Suppressor macrophage (primary cell): ENCODE data around the gene DISC1.
"Not testable (repeated sequence)": the region's sequence is repeated elsewhere in the genome, so short reads cannot be mapped to it uniquely, and the experiment has no call there.

Source experiments
- DNase-seq, 4 experiments: peaks; one replicate each; pipeline ENCODE4 v3.0.0-alpha.2; 2020 to 2022

Gene DISC1

DNA sequence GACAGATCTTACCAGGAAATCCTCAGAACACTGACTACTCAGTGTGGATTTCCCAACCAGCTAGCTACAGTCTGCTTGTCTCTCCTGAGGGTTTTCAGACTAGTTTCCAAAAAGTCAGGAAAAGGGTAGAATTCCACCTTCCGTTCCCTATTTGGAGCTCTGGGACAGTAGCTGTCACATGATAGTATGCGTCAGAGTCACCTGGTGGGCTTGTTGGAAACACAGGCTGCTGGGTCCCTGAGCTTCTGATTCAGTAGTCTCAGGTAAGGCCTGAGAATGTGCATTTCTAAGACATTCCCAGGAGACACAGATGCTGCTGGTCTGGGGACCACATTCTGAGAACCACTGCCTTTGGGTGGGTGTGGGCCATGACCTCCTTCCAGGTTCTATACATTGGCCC, 272.5 kb downstream of the DISC1 start:
- DNase-seq, result no peak

DNA sequence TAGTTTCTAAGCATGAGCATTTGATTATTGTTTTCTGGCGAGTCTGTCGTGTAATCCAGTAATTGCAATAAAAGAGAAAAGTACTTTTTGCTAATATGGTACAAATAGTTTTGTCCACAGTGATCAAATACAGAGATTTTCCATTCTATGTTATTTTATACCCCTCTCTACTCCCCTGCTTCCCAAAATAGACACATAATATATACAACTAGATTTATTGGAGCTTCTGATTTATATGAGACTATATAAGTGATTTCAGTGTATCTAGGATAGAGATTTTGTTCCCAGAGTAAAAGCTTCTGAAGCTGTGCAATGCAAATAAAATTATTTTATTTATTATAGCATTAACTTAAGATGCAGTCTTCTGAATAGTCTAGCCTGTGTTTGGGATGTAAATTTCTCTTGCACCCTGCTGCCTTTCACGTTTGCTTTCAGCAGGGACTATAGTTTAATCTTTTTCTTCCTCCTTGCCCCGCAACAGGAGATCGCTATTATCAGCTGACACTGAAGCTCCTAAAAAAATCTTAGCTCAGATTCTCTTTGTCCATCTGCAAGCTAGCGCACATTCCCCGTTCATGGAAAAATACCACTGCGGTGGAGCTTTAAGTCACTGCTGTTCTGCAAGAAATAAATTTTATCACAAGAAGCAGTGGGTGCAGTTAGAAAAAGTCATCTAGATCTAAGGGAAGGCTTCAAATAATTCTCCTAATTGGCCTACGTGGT, 273.3 kb downstream of the DISC1 start:
- DNase-seq, result no peak

DNA sequence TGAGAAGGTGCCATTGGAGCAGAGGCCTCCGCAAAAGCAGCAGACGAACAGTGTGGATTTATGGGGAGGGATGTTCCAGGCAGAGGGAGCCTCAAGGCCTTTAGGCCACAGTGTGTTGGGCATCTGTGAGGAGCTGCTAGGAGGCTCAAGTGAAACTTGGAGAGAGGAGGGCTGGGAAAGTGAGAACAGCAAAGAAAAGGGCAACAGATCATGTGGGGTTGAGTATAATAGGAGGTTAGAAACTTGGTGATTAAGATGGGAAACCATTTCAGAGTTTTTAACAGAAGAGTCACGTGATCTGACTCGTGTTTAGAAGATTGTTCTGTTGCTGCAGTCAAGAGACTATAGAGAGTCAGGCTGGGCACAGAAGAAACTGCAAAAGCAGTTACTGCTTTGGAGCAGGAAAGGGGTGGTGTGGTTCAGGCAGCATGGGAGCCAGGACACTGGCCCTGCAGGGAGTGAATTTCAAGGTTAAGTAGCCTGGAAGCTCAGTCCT, 277.0 kb downstream of the DISC1 start:
- no peak for DNase-seq

DNA sequence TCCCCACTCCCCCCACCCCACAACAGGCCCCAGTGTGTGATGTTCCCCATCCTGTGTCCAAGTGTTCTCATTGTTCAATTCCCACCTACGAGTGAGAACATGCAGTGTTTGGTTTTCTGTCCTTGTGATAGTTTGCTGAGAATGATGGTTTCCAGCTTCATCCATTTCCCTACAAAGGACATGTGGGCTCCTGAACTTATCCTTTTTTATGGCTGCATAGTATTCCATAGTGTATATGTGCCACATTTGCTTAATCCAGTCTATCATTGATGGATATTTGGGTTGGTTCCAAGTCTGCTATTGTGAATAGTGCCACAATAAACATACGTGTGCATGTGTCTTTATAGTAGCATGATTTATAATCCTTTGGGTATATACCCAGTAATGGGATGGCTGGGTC, 280.7 kb downstream of the DISC1 start:
- not testable (repeated sequence) for DNase-seq

DNA sequence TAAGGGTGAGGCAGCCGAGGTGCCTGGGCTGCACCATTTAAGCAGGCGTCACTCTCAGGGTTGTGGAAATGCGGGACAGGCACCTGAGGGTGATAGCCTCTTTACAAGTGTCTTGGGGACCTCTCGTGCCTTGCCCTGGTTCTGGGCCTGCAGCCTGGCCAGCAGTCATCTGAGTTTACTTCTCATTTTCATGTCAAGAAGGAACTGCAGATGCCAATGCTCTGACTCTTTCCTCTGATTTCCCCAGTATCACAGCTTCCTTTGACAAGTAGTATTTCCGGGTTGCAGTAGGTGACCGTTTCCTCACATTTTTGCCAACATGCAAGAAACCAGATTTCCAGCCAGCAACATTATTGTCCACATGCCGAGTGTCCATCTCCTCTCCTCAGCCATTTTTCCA, 286.9 kb downstream of the DISC1 start:
- DNase-seq, result peak; percentile 5 to 65 (median 45)

DNA sequence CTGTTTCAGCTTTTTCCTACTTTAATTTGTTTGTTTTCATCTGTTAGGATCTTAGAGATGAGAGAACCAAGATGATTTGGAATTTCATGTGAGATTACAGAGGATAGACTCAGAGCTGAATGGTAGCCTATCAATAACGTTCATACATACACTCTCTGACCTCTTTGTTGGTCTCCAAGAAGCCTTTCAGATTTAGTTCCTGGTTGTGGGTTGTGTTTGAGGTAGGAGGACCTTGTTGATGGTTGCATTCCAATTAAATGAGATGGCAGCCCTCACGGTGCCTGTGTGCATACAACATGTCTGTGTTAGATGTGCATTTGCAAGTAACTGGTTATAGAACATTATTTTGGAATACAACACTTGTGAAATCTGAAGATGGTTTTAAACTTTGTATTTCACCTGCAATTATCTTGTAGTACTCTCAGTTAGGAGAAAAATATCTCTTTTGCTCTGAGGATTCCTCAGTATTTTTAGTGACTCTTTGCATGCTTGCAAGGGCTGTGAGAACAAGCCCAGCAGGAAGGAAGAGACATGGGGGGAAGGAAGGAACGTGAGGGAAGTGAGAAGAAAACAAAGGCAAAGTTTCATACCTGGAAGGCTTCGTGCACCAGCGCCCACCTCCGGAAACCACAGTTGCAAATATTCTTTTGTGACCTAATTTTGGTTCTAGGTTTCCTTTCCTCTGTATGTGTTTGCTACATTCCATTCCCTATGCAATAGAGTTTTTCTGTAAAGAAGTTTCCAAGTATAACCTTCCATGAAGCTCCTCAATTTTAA, 291.8 kb downstream of the DISC1 start:
- DNase-seq, result no peak

DNA sequence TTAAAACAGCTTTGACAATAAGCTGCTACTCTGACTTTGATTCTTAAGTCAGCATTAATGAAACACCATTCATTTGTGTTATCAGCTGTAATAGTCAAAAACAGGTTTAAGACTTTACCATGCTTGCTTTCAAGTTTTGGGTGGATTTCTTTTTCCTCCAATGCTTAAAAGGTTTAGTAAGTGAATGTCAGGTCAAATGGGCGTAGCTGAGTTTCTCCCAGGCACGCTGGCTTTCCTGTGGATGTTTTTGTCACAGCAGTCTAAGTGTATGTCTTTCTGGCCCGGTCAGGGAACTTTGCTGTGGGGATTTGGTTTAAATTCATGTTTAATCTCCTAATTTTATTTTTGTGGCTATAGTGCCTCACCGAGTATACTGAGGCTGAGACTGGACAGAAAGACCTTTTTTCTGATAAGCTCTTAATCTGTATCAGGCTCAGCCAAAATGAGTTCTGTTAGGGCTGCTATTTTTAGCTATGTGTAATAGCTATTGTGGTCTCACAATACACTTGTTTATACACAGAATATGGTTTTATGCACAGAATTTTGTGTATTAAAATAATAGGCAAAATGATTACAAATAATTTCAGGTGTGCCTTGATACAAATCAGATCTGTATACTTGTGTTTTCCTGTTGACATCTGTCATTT, 292.8 kb downstream of the DISC1 start:
- no peak for DNase-seq

DNA sequence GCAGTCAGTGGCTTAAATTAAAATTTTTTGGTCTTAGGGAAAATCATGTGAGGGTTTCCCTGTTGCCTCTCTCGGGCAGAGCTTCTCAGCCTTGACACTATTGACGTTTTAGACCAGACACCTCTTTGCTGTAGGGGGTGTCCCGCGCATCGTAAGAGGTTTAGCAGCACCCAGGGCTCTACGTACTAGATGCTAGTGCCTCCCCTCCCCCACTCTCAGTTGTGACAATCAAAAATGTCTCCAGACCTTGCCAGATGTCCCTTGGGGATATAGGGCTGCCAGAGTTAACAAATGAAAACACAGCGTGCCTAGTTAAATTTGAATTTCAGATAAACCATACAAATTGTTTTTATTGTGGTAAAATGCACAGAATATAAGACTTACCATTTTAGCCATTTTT, 293.3 kb downstream of the DISC1 start:
- no peak for DNase-seq

DNA sequence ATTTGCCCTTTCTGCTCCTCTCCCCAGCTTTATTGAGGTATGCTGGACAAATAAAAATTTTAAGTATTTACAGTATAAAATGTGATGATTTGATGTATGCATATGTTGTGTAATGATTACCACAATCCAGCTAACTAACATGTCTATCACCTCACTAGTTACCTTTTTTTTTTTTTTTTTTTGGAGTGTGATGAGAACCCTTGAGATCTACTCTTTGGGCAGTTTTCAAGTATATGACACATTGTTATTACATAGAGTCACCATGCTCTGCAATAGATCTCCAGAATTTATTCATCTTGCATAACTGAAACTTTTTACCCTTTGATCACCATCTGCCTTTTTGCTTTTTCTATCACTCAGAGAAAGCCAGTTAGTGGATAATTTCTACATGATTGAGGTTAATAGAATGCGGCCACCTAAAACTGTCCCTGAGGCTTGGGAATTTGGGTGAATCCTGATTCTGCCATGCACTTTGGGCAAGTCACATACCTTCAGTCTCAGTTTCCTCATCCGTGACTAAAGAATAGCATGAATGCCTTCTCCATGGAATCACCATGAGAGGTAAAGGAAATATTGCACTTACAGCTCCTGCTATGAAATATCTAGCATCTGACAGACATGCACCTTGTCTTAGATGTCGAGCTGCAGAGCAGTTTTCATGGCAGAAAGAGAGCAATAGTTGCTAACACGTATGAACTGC, 295.2 kb downstream of the DISC1 start:
- DNase-seq, result no peak

DNA sequence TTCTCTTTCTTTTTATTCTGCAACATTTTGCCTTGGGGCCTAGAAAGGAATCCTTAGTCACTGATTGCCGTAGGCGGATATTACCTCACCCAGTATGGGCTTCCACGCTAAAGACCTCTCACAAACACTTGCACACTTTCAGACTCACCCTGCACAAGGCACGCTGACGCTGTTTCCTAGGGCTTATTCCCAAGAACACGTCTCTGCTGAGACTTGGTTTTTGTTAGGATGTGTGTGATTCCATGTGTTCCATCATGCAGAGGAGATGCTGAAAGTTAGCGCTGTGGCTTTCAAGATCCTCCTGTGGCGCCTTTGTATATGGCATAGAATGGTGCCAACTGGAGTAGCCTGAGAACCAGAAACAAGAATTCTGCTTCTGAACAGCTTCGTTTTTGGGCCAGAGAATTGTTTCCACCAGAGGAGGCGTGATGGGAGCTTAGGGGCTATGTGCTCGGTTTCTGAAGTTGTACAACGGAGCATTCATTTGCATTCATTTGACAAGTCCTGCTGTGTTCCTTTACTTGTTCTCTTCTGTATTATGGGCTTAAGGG, 297.0 kb downstream of the DISC1 start:
- peak; percentile 22 to 46 (median 42) for DNase-seq

DNA sequence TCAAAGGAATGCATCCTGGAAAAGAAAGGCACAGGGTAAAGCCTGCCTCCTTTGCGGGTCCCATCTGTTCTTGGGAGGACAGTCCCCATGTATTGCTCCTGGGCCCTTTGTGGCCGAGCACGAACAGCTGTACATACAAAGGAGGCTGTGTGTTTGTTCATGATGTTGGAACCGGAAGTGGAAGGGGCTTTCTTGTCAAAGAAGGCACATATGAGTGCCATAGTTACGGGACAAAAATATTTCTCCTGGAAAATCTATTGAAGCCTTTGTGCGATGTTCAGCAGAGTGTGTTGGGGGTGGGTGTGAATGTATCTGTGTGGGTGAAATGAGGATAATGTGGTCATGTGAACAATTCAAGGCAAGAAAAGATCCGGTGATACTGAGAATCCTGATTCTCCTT, 297.6 kb downstream of the DISC1 start:
- no peak for DNase-seq

DNA sequence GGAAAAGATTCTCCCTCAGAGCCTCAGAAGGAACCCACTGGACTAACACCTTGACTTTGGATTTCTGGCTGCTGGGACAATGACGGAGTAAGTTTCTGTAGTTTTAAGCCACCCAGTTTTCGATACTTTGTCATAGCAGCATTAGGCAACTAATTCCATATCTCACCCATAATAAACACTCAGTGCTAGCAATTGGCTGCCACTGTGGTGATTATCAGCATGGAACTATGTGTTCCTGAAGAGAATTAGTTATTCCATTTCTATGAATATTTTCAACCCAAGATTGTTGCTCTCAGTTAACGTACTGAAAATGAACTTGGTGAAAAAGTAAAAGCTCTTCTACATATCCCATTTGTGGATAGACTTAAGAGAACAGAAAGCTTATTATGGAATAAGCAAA, 299.3 kb downstream of the DISC1 start:
- DNase-seq, result no peak

DNA sequence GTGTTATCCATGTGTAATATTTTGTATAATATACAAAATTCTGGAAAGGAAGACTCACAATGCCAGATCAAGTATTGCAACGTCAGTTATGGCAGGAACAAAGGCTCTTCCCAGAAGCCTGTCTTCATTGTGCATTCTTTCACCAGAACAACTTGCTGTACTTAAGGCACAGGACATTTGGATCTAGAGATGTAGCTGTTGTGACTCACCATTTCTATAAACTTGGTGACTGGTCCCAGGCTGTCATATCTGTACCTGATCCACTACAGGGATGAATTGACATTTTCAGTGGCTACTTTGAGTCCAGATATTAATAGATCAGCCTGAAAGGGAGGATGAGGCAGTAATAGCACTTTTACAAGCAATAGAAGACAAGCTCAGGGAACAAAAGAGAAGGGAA, 299.8 kb downstream of the DISC1 start:
- DNase-seq, result no peak

DNA sequence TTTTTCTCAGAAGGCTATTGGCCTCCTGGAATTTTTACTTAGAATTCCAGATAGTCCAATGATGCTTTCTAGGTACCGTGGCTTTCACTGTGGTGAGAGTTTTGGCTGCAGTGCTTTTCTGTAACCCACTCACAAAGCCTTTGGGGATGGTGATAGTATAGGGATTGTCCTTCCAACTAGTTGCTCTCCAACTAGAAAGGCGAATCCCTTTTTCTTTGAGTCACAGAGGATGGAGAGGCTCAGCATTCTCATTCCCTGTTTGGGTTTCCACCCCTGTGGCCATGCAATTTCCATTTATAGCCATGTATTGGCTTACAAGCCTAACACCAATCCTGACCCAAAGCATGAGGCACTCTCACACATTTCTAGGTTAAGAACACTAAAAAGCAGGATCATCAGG, 300.3 kb downstream of the DISC1 start:
- DNase-seq, result no peak

DNA sequence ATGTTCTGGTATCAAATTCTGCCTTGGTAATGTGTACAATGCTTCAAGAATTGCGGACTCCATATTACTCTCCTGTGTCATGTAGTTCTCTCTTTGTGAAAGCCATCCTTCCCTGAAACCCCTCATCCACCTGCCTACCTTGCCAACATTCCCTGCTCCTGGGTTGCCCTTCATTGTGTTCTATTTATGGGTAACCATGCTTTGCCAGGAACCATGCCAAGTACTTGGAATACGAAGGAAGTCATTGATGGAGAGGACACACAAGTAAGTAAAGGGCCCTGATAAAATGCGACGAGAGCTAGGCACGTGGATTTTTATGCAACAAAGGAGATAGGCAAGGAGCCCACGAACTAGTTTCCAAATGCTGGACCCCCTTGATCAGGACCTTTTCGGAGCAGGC, 300.8 kb downstream of the DISC1 start:
- DNase-seq, result no peak

DNA sequence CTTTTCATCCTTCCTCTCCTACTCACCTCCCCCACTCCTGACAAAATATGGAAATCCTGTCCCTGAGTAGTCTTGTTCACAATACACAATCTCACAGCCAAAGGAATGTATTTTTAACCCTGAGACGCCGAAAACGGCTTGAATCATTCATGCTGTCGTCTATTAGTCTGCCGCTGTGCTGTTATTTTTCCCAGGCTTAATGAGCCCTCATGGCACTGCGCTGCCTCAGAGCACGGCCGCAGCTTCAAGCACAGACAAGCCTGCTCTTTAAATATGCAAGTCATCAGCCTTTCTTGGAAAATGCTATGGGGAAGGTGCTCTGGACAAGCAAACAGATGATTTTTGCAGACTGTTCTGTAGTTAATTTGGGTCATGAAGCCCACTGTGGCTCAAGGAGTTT, 302.7 kb downstream of the DISC1 start:
- no peak for DNase-seq

DNA sequence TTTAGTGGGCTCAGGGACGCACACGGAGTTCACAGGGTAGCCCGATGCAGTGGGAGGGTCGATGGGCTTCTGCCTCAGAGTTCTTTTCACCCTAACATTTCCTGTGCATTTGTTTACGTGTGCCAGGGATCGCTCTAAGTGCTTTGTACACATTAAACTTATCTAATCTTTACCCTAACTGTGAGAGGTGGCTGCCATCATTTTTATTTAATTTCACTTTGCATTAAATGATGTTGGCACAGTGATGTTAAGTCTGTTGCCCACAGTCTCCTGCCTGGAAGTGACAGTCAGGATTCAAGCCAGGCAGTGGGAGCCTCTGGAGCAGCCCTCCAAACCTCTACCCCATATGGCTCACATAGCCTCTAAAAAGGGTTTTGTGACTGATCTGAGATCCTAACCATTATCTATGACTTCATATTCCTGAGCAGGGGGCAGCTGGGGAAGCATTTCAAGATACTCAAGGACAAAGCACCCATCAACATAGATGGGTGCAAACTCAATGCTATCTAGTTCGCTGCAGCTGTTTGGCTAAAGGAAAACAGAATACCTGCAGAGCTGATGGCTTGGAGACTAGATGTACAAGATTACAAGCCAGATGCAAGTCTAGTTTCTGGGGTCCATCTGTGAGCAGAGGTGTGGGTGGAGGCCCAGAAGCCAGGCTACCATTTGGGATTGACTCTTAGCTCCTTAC, 303.8 kb downstream of the DISC1 start:
- no peak for DNase-seq

DNA sequence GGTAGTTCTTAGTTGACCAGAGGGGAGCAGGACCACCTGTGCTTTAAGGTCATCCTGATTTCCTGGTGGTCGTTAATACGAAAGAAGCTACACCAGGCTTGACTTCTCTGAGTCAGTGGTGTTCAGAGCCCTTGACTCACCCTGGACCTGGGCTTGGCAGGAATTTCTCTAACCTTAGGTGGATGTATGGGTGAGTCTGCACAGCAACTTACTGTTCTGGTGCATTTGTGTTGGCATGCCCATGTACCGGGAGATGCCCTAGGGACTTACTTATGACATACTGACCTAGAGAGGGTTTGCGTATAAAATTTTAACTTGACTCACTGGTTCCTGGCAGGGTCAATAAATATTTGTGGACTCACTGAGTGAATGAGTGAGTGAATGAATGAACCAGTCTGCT, 304.6 kb downstream of the DISC1 start:
- DNase-seq, result no peak

DNA sequence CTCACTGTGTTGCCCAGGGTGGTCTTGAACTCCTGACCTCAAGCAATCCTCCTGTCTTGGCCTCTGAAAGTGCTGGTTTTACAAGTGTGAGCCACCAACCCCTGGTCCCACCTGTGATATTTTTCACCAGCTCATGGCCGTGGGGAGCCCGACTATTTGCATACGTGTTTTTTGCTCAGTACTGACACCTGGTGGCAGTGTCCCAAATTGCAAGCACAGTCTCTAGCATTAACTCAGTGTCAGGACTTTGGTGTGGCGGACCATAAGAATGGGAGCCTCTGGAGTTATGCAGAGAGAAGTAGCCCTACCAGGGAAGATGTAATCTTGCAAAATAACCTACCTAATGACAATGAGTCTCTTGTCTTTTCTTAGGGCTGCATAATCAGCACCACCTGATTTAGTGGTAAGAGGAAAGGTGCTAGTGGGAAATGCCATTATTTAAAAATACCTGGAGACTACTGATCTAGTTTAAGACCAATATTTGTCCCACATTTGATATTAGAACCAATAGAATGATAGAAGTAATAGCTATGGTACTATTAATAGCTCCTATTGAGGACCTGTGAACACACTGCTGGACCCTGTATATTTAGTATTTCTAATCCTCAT, 305.4 kb downstream of the DISC1 start:
- DNase-seq, result peak; percentile 40 to 57 (median 48)

DNA sequence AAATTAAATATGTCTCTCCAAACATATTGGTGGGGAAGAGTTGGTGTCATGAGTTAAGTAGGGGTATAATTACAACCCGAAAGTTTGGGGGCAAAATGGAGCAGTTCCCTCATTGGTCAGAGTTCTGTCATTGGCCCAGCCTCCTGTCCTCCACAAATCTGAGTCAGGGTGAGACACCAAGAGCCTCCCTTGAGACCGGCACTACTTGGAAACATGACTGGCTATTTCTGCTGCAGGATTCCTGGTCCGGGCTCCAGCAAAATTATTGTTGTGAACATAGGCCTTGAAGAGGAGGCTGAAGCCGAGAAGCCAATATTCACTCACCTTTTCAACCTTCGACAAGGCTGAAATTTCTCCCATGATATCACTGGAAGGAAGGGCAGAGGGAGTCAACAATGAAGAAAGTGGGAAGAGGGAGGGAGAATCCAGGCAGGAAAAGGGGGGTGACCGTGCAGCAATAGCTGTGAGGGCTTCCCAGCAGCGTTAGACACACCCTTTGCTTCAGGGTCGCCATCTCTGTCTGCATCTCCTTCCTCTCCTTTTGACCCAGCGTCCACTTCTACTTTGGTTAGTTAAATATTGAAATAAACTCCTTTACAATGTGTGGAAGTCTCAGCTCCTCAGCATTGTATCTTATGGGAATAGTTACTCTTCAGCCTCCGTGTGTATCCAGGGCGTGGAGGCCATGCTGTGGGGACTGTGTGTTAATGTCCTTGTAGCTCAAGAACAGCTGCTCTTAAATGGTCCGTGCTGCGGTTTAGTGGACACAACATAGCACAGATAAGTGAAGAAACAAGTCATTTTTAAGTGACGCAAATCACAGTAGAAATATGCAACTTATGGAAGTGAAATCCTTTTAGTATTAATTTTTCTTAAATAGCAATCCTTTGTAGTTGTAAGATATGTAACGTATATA, 307.4 kb downstream of the DISC1 start:
- no peak for DNase-seq

DNA sequence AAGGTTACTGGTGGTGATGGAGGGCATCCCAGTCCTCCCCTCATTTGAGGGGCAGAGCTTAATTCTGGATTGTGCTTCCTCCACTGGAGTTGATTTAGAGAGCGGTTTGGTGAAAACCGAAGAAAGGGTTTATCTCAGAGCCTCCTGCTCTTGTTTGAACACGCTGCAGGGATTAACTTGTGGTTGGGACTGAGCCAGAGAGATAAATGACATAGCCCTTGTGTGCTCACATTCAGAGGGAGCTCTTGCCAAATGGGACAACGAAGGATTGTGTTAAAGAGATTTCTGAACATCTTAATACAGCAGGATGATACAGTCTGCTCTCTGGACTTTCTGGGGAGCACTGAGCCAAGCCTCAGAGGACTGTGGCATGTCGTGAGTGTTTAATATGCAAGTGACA, 308.2 kb downstream of the DISC1 start:
- DNase-seq, result no peak
